ENCODE data around the gene ASTL. TPM values are rescaled to one million over a fixed set of nuclear protein-coding genes. Genes with fewer than 3 reads are reported as not detected.

Gene ASTL
- total and polyA plus RNA-seq, 2 experiments from 2014 or later, result not detected

- TF ChIP-seq EZH2 (IDR thresholded peaks at IDR 0.05; ENCODE audit: insufficient read depth, poor library complexity, severe bottlenecking) (no peak), EZH2phosphoT487 (IDR thresholded peaks at IDR 0.05; ENCODE audit: insufficient read depth, low read depth) (no peak)
- in situ Hi-C loops (cut with MboI), result no loop called here
- H3K9me3 ChIP-seq (ENCODE audit: low read depth), result no peaks in the 10 kb centered on the region
- no peaks in the 10 kb centered on the region for H3K9me2 ChIP-seq (ENCODE audit: insufficient read depth)
- 67 to 79% methylated on average over 3 of the region's 3 CpGs for WGBS, 2 experiments (ENCODE audit: low coverage in 1 of 2, low lambda C conversion rate in 2 of 2, missing lambda C conversion rate in 2 of 2)
- H3K4me2 ChIP-seq (ENCODE audit: unreplicated experiment), result no peak overlapping the region
- H3F3A ChIP-seq (ENCODE audit: insufficient read depth), result no peaks in the 10 kb centered on the region
- H4K20me1 ChIP-seq (ENCODE audit: insufficient read depth), result no peaks in the 10 kb centered on the region
- no peak overlapping the region for H3K4me3 ChIP-seq
- DNase-seq, result no peak
- no peak overlapping the region for H3K27ac ChIP-seq
- no peaks in the 10 kb centered on the region for H3K4me1 ChIP-seq (ENCODE audit: insufficient read depth)
- no peak overlapping the region for H3K9ac ChIP-seq
- H3K36me3 ChIP-seq (ENCODE audit: low read depth), result no peaks in the 10 kb centered on the region
- H3K27me3 ChIP-seq (replicated peaks; ENCODE audit: insufficient read depth), result peaks cover 15% of the 10 kb centered on the region
- H2AFZ ChIP-seq, result no peak overlapping the region
- H3K79me2 ChIP-seq (ENCODE audit: insufficient read depth), result no peaks in the 10 kb centered on the region
Observed at GRCh38 chr2:96092951-96093350, 45.4 kb downstream of the ASTL start.

GRCh38 chr2:96092573-96092877 lies 45.8 kb downstream of the ASTL start:
- H3K36me3 ChIP-seq (ENCODE audit: low read depth), result no peaks in the 10 kb centered on the region
- no peaks in the 10 kb centered on the region for H3K79me2 ChIP-seq (ENCODE audit: insufficient read depth)
- H3K4me3 ChIP-seq, result no peak overlapping the region
- no peak for DNase-seq
- peaks cover 15% of the 10 kb centered on the region for H3K27me3 ChIP-seq (replicated peaks; ENCODE audit: insufficient read depth)
- no peaks in the 10 kb centered on the region for H3K9me3 ChIP-seq (ENCODE audit: low read depth)
- no peak for TF ChIP-seq EZH2phosphoT487 (IDR thresholded peaks at IDR 0.05; ENCODE audit: insufficient read depth, low read depth)
- no peak for TF ChIP-seq EZH2 (IDR thresholded peaks at IDR 0.05; ENCODE audit: insufficient read depth, poor library complexity, severe bottlenecking)
- H3F3A ChIP-seq (ENCODE audit: insufficient read depth), result no peaks in the 10 kb centered on the region
- H3K27ac ChIP-seq, result no peak overlapping the region
- H4K20me1 ChIP-seq (ENCODE audit: insufficient read depth), result no peaks in the 10 kb centered on the region
- no peak overlapping the region for H2AFZ ChIP-seq
- 81 to 83% methylated on average over 4 of the region's 4 CpGs for WGBS, 2 experiments (ENCODE audit: low coverage in 1 of 2, low lambda C conversion rate in 2 of 2, missing lambda C conversion rate in 2 of 2)
- H3K9ac ChIP-seq, result no peak overlapping the region
- no peaks in the 10 kb centered on the region for H3K4me1 ChIP-seq (ENCODE audit: insufficient read depth)
- in situ Hi-C loops (cut with MboI), result no loop called here
- H3K4me2 ChIP-seq (ENCODE audit: unreplicated experiment), result no peak overlapping the region
- no peaks in the 10 kb centered on the region for H3K9me2 ChIP-seq (ENCODE audit: insufficient read depth)

- in situ Hi-C loops (cut with MboI), result no loop called here
Observed at GRCh38 chr2:96091711-96092572, 46.4 kb downstream of the ASTL start.

GRCh38 chr2:96091141-96091710 lies 47.1 kb downstream of the ASTL start:
- Histone ChIP-seq H3K79me2 (ENCODE audit: insufficient read depth) (no peaks in the 10 kb centered on the region), H3K27ac (no peak overlapping the region), H3K36me3 (ENCODE audit: low read depth) (no peaks in the 10 kb centered on the region), H2AFZ (no peak overlapping the region), H3K4me1 (ENCODE audit: insufficient read depth) (no peaks in the 10 kb centered on the region), H4K20me1 (ENCODE audit: insufficient read depth) (no peaks in the 10 kb centered on the region), H3K9me3 (ENCODE audit: low read depth) (no peaks in the 10 kb centered on the region), H3K4me3 (no peak overlapping the region), H3K9me2 (ENCODE audit: insufficient read depth) (no peaks in the 10 kb centered on the region), H3K27me3 (replicated peaks; ENCODE audit: insufficient read depth) (peaks cover 15% of the 10 kb centered on the region), H3F3A (ENCODE audit: insufficient read depth) (no peaks in the 10 kb centered on the region), H3K9ac (no peak overlapping the region), H3K4me2 (ENCODE audit: unreplicated experiment) (no peak overlapping the region)
- DNase-seq, result no peak
- in situ Hi-C loops (cut with MboI), result no loop called here
- TF ChIP-seq EZH2 (IDR thresholded peaks at IDR 0.05; ENCODE audit: insufficient read depth, poor library complexity, severe bottlenecking) (no peak), EZH2phosphoT487 (IDR thresholded peaks at IDR 0.05; ENCODE audit: insufficient read depth, low read depth) (no peak)
- 62 to 64% methylated on average over 13 to 14 of the region's 14 CpGs for WGBS, 2 experiments (ENCODE audit: low coverage in 1 of 2, low lambda C conversion rate in 2 of 2, missing lambda C conversion rate in 2 of 2)

More at GRCh38 chr2:96091711-96092572, 46.4 kb downstream of the ASTL start:
- H2AFZ ChIP-seq, result no peak overlapping the region
- H3F3A ChIP-seq (ENCODE audit: insufficient read depth), result no peaks in the 10 kb centered on the region
- no peaks in the 10 kb centered on the region for H3K36me3 ChIP-seq (ENCODE audit: low read depth)
- H3K9me3 ChIP-seq (ENCODE audit: low read depth), result no peaks in the 10 kb centered on the region
- H3K79me2 ChIP-seq (ENCODE audit: insufficient read depth), result no peaks in the 10 kb centered on the region
- TF ChIP-seq EZH2 (IDR thresholded peaks at IDR 0.05; ENCODE audit: insufficient read depth, poor library complexity, severe bottlenecking) (no peak), EZH2phosphoT487 (IDR thresholded peaks at IDR 0.05; ENCODE audit: insufficient read depth, low read depth) (no peak)
- H3K4me1 ChIP-seq (ENCODE audit: insufficient read depth), result no peaks in the 10 kb centered on the region
- H3K4me3 ChIP-seq, result no peak overlapping the region
- no peak overlapping the region for H3K9ac ChIP-seq
- H3K27ac ChIP-seq, result no peak overlapping the region
- no peak overlapping the region for H3K4me2 ChIP-seq (ENCODE audit: unreplicated experiment)
- H3K27me3 ChIP-seq (replicated peaks; ENCODE audit: insufficient read depth), result peaks cover 15% of the 10 kb centered on the region
- no peaks in the 10 kb centered on the region for H4K20me1 ChIP-seq (ENCODE audit: insufficient read depth)
- 35 to 38% methylated on average over 17 to 18 of the region's 18 CpGs for WGBS, 2 experiments (ENCODE audit: low coverage in 1 of 2, low lambda C conversion rate in 2 of 2, missing lambda C conversion rate in 2 of 2)
- no peaks in the 10 kb centered on the region for H3K9me2 ChIP-seq (ENCODE audit: insufficient read depth)
- DNase-seq, result no peak

Data from GM23248 (cell line).